GM18498 (cell line): ENCODE results near the gene HEMK1.

Experiments
- ATAC-seq: cut with Tn5 transposase; IDR thresholded peaks from one replicate; pipeline ENCODE4 v1.9.1; 2021; ENCODE audit warnings: mild to moderate bottlenecking, moderate library complexity; ENCODE audit not compliant: unreplicated experiment

HEMK1 gene

DNA sequence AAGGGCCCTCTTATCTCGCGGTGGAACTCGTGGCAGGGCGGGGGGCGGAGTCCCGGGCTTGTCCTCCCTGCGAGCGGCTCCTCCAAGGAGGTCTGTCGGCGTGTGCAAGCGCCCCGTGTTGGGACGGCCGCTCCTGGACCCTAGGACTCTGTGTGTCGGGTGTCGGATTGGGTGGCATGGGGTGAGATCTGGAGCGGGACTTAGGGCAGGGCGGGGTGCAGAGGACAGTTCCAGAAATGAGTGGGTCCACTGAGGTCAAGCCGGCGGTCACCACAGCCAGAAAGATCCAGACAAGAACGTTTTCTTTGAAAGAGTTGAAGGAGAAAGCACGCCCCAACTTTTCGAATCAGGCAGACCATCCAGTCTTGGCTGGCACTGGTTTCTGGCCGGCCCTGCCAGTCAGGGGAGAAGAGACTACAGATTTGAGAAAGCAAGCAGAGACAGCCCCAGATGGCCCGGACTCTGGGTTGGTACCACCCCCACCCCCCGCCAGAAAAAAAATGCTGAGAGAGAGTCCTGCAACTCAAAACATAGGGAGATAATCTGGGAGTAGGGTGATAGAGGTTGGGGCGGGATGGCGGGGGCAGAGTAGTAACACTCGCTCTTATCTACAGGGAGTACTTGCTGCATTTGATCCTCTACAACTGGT, 43.0 kb downstream of the HEMK1 start:
- ATAC-seq, result no peak

DNA sequence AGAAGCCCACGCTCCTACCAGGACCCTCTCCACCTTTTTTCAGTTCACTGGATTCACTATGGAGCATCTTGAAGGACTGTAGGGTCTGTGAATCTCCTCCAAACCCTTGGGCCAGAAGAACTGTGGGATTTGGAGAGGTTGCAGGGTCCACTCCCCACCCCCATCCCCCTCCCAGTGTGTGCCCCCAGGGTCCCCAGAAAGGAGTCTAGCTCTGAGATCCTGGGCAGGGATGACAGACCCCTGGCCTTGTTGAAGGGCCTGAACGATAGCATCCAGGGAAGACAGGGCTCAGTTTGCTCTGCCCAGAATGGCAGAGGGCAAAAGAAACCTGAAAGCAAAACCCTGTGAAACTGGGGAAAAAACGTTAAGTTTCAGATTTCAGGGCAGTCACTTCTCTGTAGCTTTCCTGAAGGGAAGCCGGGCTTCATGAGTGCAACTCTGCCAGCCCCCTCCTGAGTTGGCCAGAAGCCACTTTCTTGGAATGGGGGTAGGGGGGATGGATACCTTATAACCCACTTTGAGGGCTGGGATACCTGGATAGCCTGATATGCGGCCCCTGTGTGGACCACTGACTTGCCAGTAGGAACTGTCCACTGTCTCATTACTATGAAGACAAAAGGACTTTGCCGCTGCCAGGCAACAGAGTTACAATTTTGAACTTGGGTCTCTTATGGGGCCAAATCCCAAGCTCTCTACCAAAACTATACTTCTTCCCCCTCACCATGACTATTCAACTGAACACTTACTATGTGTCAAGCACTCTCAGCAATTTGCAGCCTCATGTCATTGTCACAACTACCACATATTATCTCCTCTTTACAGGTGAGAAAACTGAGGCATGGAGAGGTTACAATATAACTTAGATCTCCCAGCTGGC, 43.9 kb downstream of the HEMK1 start:
- ATAC-seq, result no peak

DNA sequence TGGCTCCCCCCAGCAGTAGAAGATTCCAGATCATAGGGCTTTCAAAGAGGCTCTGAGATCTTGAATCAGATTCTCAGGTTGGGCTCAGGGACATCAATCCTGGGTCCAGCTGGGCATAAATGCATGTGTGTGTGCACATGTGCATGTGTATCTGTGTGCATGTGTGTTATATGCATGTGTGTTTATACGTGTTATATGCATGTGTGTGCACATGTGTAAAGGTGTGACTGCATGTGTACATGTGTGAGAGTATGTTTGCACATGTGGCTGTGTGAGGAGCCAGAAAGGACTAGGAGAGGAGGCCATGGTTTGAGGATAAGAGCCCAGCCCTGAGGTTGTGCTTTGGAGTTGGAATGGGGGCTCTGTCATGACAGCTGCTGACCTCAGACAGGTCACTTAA, 45.9 kb downstream of the HEMK1 start:
- no peak for ATAC-seq

DNA sequence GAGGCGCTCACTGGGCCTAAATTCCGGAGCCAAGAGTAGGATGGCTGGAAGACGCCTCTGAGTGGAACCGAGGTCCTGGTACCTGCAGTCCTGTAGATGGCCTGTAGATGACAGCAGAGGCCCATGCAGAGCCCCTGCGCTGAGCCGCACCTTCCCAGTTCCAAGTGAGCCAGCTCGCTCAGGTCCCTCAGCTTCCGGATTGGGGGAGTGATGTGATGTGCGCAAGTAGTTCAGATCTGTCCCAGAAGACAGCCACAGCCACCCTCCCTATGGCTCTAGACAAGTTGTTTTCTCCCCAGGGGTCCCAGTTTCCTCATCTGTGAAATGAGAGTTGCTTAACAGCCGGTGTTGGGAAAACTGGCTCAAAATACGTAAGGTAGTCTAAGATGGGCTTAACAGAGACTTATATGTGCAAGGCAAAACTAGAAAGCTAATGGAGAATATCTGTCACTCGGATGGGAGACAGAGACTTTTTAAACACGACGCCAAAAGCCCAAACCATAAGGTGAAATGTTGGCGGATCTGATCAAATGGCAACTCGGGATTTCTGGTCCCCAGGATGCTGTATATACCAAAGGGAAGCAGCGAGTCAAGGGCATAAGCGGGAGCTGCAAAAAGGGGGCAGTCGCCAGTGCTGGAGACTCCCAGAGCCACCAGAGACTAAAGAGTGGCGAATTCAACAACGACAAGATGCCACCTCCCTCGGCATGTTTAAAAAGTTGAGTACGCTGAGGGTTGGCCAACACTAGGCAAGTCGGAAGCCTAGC, 46.9 kb downstream of the HEMK1 start:
- ATAC-seq, result peak; percentile 38

DNA sequence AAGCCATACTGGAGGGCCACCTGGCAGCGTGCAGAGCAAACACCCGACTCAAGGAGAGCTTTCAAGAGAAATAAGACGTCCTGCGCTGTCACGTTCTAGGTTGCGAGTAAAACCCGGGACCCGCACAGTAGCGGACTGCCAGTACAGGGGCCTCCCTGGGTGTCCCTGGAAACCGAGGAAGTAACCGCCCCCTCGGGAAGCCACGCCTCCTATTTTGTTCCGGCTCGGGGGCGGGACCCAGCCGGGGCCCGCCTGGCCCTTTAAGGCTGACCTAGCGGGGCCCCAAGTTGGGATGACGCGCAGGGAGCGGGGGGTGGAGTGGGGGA, 47.4 kb downstream of the HEMK1 start:
- peak; percentile 71 for ATAC-seq

DNA sequence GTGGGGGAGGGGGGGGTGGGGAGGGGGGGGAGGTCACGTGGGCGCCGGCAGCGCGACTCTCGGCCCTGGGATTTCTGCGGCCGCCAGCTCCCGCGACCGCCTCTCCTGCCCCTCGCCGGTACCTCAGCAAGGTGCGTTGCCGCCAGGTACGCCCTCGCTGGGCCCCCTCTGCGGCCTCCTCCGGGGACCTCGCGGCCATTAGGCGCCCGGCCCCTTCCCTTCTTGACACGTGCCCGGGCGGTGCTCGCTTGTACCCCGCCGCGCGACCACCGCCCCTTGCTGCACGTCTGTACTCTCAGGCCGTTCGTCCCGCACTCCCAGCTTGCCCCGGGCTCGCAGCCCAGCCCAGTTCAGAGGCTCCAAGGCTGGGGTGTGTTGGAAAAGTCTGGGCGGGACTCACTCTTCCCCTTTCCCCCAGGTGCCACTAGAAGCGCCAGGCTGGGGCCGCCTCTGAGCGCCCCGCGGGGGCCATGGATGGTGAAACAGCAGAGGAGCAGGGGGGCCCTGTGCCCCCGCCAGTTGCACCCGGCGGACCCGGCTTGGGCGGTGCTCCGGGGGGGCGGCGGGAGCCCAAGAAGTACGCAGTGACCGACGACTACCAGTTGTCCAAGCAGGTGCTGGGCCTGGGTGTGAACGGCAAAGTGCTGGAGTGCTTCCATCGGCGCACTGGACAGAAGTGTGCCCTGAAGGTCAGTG, 47.9 kb downstream of the HEMK1 start, which contains the start of gene MAPKAPK3:
TSS of gene MAPKAPK3 (plus strand) at position 56 of the 696 bp plus-strand sequence. CDS start at position 471, 415 bp downstream.
- peak; percentile 2 for ATAC-seq

DNA sequence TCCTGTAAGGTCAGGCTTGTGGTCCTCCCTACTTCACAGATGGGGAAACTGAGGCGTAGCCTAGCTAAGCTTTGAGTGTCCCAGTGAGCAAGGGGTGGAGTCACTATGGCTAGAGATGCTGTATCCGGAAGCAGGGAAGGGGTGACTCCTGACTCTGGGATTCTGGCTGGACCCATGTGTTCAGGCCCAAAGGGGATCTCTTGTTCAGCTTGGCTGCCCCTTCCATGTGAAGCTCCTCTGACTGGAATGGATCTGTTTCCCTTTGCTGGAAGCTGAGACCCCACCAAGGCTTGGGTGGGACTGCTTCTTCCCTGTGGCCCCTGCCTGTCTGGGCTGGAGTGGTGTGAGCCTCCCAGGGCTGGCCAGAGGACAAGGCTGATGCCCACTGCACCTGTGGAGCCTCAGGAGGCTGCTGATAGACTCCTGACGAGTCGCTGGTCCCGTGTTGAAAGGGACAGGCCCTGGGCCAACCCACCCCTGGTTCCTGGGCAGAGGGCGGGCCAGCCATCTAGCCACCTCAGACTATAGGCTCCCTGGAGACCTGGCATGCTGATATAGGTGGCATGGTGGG, 48.7 kb downstream of the HEMK1 start:
- no peak for ATAC-seq

DNA sequence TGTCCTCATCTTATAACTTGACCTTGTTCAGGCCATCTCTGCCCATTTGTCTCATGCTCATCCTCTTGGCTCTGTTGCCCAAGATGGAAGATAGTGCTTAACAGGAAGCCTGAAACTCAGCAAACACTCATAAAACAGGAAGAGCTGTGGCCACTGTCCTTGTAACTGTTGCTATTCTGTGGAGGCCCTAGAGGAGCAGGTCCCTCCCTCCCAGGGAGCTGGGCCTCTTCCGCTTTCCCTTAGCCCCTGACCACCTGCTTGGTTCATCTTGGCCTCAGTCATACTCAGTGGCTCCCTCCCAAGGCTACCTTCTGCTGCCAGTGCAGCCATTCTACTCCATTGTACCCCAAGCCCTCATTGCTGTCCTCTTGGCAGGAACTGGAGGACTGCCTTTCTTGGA, 51.1 kb downstream of the HEMK1 start:
- no peak for ATAC-seq

DNA sequence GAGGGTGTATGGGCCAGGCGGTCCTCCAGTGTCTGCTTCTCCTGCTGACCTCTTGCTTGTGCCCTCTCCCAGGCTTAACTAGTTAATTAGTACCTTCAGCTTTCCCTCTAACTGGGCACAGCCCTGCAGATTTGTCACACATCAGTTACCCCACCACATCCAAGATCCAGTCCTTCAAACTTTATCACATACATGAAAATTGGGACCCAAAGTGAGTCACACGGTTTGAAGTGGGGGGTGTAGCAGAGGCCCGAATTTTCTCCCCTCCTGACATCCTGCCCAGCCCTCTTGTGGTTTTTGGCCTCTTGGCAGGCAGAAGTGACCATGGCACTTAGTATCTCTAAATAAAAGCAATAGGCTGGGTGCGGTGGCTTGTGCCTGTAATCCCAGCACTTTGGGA, 51.5 kb downstream of the HEMK1 start:
- no peak for ATAC-seq

DNA sequence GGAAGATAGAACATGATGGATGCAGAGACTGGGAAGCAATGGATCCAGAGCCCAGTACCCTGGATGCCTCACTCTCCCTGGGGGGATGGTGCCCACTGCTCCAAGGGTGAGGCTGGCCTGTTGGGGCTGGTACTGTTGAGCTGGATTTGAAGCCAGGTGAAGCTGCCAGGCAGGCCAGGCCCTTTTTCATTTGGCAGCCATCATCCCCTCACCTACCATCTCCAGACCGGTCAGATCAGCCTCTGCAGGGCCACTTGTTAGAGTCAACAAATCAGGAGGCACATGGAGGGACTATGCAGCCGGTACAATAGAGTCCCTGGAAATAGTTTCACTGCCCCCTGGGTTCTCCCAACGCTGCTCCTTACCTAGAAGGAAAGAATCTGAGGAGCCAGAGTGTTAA, 53.6 kb downstream of the HEMK1 start:
- no peak for ATAC-seq

DNA sequence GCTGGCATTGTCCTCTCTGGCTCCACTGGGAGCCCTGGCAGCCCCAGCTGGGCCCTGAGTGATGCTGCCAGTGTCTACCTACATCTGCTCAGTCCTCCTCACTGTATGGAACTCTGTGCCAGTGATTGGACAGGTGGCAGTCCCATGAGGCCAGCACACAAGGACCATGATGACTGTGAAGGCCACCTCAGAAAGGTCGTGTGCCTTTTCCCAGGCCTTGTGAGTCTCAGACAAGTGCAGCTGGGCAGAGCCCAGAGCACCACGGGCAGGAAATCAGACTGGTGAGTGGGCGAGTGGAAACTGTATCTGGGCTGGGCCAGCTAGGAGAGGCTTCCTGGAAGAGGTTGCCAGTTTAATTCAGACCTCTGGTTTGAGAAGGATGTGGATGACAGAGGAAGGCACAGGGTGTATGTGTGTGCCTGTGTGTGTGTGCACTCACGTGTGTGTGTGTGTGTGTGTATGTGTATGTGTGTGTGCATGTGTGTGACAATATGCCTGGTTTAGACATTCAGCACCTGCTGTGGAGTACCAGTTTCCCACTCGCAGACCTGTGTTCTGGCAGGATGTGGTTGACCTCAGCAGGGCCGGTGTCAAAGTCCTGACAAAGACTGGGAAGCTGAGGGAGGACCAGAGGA, 54.6 kb downstream of the HEMK1 start:
- no peak for ATAC-seq

DNA sequence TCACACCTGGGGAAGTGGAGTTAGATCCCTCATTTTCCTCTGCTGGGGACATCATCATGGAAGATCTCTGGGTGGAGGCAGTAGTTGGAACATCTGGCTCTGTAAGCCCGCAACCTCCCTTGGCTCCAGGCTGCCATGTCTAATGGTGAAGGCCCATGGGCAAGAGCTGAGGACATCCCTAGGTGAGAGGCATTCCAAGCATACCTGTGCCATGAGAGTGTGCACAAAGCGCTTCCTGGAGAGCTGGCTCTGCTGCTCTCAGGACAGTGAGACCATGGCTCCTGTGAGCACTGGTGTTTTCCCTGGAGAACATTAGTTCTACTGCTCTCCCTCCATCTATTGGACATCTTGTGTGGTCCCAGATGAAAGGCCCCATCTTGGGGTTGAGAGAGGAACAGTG, 55.3 kb downstream of the HEMK1 start:
- ATAC-seq, result no peak

DNA sequence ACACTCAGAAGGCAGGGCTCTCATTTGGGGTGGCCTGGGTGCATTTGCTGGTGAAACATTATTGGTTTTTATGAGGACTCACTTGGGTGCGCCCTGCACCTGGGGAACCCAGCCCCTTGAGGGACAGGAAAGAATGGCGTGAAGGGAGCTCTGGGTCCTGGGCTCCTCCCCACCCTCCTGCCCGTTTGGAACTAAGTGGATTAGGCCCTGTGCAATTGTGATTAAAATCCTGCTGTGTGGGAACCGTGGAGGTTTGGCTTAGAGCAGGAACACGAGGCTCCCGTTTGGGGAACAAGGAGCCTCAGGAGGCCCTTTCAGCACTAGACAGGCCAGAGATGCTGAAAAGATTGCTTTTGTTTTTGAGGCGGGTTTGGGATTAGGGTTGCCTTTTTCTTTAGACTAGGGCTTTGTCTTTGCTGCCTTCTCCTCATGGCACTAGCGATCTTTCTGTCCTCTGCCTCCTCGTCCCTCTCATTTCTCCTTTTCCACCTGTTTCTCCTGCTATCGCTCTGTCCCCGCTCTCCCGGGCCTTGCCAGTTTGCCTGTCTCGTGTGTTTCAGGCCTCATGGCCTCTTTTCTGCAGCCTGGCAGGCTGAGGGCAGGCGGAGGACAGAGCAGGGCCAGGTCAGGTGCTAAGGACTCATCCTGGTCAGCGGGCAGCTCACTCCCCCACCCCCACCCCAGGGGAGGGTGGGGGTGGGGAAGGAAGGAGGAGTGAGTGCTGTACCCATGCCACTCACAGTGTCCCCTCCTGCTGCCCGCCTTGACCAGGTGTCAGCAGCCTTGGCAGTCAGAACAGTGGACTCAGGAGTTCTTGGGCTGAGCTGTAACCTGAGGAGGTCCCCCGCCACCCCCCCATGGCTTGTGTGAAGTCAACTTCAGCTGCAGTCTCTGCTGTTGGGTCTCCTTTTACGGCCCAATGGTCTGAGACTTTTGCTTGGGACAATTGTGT, 56.2 kb downstream of the HEMK1 start:
- ATAC-seq, result no peak

DNA sequence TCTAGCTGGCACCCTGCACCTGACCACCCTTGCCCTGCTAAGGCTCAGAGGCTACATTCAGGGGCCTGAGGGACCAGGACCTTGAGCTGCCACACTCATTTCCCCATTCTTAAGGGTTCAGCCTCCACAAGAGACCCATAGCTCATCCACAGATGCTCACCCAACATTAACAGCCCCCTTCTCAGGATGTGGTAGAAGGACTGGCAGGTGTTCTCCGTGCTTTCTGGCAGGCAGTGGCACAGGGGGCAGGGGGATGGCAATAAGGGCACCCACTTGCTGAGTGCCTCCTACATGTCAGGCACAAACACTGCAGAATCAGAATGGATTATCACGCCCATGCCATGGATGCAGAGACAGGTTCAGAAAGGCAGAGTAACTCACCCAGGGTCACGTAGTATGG, 57.1 kb downstream of the HEMK1 start:
- no peak for ATAC-seq

DNA sequence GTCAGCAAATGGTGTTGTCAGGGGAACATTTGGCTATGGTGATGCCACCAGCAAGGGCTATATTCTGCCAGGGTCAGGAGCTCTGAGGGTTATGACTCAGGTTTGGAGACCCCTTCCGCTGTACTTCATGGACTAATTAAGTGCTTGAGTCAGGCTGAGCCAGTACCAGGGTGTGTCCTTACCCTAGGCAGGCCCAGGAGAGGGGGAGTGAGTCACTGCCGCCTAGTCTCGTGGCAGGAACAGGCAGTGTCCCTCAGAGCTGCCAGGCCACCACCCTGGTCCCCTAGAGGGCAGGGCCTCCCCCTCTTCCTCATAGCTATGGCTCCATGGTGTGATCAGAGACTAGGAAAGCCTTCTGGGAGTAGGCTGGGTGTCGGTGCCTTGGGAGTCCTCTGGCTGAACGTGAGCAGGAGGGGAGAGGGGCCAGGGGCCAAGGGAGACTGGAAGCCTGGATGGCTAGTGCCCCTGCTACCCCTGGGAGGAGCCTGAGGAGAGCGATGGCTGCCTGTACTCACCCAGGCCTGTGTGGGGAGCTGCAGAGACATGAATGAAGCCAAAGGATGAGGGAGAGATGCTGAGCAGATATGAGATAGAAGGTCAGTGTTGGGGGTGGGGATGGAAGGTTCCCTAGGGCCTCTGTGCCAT, 58.2 kb downstream of the HEMK1 start:
- no peak for ATAC-seq

DNA sequence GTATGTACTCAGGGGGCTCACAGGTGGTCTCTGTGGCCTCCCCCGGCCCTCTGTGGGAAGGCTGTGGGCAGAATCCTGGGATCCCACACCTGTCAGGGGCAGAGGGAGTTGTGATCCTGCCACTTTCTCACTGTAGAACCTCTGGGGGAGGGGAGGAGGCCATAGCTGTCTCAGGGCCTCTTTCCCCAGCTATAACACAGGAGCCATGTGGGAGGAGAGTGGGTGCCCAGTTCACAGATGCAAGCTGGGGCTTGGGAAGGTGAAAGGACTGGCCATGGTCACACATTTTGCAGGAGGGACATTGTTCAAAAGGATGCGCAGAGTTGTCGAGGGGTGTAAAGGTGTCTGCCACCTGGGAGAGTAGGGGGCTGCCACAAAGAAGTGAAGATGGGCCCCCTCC, 59.3 kb downstream of the HEMK1 start:
- no peak for ATAC-seq

DNA sequence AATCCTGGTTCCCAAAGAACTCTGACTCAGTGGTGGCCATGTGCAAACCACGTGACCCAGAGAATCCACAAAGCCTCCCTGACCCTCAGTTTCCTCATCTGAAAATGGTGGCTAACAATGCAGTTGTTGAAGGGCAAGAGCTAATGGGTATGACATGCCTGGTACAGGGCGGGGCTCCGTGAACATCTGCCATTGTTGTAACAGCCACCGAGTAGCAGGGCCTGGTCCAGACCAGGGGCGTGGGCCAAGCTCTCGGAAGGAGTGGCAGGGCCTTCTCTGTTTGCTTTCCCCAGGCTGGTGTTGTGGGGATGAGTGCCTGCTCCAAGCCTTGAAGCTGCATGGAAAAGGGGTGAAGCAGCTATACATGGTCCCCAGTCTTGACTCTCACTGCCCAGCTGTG, 61.1 kb downstream of the HEMK1 start:
- no peak for ATAC-seq

DNA sequence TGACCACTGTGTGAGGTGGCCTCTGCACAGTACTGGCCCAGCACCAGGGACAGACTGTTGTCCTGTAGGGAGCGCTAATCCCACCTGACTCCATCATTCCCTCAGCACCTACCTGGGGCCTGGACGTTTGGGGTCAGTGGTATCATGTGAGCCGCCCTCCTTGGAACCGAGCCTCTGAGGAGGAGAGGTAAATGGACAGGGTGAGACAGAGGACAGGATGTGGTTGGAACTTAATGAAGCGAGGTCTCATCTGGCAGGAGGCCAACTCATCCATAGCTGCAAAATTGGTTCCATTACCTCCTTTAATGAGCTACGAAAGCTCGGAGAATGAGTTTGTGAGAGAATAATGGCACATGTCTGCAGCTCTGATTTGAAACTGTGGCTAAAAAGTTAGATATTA, 61.6 kb downstream of the HEMK1 start:
- ATAC-seq, result no peak

DNA sequence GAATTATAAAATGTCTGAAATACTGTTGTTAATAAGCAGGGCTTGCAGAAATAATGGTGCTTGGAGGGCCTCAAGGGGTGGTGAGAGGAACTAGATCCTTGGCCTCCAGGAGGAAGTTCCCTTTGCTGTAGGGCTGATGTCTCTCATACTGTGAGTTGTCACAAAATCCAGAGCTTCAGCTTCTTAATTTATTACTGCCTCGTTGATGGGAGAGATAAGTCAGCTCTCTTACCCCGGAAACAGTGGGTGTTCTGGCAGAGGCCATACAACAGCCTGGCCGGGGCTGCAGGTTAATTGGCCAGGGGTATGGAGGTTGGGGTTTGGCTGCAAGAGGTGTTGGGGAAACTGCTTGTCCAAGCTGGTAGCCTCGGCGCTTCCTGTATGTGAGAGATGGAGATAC, 63.1 kb downstream of the HEMK1 start:
- no peak for ATAC-seq
